Stimulated activated CD8-positive, alpha-beta memory T cell treated with anti-CD3 and anti-CD28 coated beads, Interleukin-2, amount 100 ng/mL, for 1 hour (primary cell): ENCODE results near the gene NPEPL1.

ENCODE experiments used
- DNase-seq, 2 donors: peaks; one replicate each; pipeline ENCODE4 v3.0.0-alpha.2; 2020; ENCODE audit warnings: low read depth in 2 of 2

Gene NPEPL1

DNA sequence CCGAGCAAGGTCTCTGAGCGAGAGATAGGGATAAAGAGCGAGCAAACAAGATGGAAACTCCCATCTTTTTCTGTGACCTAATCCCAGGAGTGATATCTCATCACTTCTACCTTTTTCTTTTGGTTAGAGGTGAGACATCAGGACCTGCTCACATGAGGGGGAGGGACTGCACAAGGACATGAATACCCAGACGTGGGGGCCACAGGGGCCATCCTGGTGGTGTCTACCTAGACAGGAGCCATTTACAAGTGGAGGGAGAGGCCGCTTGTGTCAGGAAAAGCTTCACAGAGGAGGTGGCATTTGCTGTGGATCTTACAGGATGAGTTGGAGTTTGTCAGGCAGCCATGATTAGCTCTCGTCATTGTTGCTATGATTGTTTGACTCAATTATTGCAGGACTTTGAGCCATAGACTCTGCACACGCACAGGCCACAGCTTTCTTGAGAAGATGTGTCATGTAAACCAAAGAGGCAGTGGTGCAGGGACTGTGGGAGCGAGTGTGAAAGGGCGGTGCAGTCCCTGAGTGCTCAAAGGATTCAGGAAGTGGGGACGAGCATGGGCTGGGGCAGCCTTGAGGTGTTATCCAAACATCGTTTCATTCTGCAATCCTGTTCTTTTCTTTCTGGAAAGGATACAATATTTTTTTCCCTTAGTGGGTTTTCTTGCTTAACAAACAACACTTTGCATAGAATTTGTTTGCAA, 7.7 kb downstream of the NPEPL1 start:
- no peak for DNase-seq

DNA sequence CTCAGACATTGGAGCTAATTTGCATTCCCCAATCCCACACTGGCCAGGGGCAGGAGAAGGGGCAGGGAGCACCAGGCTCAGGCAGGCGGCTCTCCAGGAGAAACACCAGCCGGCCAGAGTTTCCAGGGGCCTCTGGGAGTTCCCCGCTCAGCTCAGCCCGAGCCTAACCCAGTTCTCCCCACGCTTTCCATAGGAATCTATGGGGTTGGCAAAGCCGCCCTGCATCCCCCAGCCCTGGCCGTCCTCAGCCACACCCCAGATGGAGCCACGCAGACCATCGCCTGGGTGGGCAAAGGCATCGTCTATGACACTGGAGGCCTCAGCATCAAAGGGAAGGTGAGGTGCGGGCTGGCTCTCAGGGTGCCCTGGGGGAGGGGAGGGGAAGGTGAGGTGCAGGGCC, 8.2 kb downstream of the NPEPL1 start:
- no peak for DNase-seq

DNA sequence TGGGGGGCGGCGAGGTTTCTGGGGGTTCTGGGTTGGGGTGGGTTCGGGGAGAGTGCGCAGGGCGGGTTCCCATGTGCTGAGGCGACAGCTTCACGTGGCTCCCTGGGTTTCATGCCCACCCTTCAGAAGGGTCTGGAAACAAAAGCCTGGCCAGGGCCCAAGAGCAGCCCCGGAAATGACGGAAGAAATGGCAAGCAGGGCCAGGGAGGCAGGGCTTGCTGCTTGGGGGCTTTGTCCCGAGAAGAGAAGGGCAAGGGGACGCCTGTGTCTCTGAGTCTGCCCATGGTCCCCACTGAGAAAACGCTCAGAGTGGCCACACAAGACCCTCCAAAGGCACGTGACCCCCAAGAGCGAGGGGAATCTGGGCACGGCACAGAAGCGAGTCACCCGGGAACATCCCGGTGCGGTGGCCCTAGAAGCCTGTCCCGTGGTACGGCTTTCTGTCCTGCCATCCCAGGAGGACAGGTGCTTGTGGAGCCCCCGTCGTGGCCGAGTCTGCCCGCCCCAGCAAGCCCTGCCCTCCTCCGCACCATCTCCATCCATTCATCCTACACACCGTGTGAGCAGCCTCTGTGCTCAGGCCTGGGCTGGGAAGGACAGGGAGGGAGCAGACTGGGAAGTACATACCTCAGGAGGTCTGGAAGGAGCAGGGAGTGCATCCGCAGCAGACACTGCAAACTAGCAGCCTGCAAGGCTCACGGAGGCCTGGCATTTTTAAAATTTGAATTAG, 9.0 kb downstream of the NPEPL1 start:
- DNase-seq = no peak

DNA sequence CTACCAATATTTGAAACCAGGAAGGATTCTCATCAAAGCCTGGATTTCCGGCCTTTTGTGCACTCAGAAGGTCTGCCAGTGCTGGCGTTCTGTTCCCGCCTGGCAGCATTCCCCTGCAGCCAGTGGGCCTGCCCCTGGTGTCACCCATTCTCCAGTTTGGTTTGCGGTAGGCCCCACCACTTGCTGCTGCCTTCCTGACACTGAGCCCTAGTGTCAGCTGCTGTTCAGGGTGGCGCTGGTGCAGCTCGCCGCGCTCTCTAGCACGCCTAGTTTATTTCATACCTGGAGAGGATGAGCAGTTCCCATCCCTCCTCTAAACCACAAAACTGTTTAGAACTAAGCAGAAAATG, 9.5 kb downstream of the NPEPL1 start:
- DNase-seq = no peak

DNA sequence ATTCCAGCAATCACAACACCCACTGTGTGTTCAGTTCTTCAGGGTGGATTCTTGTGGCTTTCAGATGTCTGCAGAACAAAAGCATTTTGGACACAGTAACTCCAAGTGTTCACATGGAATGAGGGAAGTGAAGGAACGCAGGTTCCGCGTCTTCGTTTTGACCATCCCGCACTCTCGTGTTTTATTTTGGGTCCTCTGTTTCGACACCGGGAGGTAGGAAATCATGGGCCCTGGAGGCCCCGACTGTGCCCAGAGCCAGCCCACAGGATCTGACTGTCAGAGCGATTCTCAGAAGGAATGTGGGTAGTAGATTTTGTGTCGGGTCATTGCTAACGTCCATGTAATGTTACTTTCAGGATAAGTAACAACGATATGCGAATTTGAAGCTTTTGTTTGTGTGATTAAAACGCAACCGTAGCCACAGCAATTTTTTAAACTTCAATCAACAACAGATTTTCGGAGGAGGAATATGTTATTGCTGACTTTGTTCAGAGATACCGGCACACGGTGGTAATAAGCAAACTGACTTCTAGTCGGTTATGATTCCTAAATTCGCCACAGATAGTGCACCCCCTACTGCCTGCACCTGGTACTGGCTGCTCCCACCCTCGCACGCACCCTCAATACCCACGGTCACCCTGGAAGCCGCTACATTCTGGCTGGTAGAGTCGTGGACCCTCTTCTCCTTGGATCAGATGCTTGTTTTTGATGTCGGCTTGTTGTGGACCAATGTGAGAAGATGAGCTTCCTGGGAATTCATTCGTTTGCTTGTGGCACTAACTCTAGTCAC, 10.5 kb downstream of the NPEPL1 start:
- no peak for DNase-seq

DNA sequence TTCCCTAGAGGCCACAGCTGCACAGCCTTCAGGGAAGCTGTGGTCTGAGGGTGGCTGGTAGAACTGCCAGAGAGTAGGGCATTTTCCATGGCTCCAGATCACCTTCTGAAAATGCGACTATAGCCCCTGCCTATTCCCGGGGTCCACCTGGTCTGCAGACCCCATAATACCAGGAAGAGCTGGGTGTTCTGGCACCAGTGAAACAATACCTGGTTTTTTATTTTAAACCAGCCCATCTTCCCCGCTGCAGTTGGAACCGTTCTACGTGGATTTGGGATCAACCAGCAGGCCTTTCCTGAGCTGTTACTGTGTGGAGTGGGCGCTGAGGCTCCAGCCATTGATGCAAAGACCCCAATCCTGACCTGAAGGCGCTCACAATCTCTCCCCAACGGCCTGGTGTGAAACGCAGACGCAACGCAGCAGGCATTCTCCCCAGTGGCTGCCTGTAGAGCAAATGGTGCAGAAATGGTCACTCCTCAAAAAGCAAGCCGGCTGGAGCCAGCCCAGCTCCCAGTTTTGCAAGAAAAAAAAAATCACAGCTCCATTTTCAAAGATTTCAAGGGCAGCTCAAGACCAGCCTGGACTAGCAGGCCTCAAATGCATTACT, 11.3 kb downstream of the NPEPL1 start:
- DNase-seq = no peak

DNA sequence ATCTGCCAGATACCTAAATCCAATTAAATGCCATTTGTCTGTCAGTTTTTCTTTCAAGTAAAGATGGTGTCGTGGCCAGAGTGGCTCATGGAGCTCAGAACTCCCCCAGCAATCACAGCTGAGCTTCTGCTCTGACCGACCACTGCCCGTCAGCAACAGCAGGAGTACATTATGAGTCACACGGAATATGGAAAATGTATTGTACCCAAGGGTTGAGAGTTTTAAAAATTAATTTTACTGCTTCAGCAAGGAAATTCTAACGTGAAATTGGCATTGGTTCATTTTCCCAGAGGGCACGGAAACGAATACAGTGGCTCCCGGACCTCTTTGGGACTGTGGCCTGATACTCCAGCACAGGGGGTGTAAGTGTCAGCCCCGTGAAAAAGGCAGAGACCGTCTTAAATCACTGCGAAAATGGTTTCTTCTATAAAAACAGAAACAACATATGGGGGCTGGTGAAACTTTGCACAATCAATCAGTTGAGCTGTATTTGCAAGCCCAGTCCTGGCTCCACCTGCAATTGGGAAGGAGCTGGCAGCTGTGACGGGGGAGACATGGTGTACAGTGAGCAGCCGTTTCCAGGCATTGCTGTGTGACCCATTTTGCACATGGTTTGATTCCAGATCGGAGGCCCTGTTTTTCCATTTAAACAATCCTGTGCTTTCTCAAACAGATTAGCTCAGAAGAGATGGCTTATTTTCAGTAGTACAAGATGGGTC, 12.8 kb downstream of the NPEPL1 start:
- DNase-seq = no peak

DNA sequence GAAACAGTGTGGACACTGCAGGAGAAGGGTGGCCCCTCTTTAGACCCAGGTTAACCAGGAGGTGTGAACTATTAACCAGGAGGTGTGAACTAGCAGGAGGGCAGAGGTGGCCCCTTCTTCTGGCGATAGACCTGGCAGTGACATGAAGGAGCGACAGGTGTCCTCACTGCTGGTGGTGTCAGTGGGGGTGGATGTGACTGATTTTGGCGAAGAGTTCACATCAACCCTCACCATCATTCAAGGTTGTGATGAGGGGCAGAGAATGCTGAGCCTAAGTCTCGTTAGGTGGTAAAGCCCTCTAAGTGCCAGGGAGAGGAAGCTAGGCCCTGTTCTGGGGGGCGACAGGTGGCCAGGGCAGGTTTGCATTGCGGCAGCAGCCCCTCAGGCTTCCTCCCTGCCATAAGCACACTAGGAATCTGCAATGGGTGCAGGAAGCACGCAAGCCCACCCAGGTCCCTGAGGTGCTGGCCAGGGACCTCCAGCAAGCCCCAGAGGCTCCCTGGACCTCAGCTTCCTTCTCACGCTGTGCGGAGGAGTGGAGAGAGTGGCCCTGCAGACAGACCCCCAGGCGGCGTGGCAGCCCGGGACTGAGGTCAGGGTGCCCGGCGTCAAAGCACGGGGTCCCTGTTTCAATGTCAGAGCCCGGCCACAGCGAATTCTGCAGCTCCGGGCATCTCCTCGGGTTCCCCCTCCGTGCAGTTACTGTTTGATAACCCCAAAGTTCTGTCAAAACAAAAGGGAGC, 13.7 kb downstream of the NPEPL1 start:
- DNase-seq = no peak

DNA sequence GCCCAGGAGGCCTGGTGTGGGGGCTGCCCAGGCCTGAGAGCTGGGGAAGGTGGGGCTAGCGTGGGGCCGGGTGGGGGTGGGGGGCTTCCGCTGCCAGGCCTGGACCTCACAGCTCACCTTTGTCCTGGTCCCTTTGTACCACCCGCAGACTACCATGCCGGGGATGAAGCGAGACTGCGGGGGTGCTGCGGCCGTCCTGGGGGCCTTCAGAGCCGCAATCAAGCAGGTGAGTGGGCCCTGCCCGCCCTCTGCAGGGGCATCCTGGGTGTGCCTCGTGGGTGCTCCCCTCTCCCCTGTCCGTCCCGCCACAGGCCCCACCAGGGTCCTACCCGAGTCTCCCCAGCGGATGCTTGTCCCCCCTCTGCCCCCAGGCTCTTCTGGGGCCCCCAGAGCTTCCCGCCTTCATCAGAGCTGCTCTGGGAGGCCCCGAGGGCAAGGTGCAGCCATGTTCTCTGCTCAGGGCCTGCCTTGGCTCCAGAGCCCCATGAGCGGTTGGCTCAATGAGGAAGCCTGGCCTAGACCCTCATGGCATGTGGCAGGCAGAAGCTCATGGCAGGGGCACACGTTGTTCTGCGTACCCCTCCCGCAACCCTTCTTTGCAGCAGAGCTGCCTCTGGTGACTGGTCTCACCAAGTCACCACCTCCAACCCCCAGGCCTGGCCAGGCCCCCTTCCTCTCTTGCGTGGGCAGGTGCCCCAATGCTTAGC, 14.5 kb downstream of the NPEPL1 start:
- no peak for DNase-seq

DNA sequence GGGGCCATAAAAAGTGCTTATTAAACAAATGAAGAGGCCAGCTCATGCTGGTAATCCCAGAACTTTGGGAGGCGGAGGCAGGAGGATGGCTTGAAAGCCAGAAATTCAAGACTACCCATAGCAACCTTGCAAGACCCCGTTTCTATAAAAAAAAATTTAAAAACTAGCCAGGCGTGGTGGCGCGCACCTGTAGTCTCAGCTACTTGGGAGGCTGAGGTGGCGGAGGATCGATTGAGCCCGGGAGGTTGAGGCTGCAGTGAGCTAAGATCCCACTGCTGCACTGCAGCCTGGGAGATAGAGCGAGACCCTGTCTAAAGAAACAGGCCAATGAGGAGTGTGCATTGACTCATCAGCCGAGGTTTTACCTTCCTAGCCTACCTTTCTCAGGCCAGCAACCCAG, 15.2 kb downstream of the NPEPL1 start:
- no peak for DNase-seq

DNA sequence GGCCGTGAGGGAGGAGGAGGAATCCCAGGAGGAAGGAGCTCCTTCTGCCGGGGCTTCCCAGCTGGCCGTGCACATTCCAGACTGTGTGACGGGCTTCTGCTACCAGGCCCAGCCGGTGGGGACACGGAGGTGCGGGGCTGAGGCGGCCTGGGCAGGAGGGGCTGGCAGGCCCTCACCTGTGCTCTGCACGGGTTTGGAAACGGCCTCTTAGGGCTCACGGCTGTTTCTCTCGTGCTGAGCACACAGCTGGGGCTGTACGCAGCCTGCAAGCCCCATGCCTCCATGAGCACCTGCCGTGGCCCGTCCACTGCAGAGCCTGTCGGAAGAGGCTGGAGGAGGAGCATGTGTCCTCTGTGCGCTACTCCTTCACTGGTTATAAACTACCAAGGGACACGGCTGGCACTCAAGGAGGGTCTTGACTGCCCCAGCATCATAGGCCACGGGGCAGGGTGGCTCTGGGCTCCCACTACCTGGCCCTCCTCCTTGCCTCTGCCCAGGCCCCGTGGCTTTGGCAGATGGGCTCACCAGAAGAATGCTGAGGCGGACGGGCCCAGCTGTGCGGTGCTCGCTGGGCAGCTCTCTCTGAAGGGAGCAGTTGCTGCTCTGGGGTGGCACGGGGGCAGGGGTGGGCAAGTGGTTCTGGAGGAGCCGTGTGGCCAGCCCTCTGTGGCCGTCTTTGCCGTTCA, 15.8 kb downstream of the NPEPL1 start:
- DNase-seq = no peak

DNA sequence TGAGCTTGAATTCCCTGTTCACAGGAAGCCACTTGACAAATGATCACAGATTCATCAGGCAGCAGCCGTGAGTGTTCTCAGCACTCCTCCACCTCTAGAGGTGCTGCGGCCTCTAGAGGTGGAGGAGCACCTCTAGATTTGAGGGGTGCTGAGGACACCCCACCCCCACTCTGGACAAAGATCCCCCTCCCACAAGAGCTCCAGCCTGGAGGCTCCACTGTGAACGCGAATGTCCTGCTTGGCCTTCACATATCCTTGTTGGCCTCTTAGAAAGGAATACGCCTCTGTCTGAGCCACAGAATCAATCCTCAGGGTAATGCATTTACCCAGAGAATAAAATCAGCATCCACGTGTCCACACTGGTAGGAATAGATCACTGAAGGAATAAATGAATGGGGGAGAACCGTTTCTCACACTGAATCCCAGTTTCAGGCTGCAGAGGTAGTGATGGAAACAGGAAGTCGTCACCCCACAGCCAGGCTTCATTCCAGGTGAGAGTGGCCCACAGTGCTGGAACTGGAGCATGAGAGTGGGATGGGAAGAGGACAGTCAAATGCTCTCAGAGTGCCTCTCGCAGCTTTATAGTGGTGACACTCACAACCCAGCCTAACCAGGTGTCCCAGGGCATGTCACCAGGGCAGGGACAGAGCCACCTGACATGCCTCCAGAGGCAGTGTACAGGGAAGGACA, 16.6 kb downstream of the NPEPL1 start:
- DNase-seq = no peak

DNA sequence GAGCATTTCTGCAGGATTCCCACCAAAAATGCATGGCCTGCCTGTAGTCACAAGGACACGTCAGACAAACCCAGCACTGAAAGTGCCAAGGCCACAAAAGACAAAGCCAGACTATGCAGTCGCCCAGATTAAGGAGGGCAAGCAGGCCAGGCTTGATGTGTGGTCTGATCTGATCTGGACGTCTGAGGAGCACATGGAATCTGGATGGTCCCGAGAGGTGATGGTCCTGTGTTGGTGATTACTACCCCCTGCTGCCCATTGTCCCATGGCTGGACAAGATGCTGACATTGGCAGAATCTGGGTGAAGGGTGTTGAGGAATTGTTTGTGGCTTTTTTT, 17.1 kb downstream of the NPEPL1 start:
- DNase-seq = no peak

DNA sequence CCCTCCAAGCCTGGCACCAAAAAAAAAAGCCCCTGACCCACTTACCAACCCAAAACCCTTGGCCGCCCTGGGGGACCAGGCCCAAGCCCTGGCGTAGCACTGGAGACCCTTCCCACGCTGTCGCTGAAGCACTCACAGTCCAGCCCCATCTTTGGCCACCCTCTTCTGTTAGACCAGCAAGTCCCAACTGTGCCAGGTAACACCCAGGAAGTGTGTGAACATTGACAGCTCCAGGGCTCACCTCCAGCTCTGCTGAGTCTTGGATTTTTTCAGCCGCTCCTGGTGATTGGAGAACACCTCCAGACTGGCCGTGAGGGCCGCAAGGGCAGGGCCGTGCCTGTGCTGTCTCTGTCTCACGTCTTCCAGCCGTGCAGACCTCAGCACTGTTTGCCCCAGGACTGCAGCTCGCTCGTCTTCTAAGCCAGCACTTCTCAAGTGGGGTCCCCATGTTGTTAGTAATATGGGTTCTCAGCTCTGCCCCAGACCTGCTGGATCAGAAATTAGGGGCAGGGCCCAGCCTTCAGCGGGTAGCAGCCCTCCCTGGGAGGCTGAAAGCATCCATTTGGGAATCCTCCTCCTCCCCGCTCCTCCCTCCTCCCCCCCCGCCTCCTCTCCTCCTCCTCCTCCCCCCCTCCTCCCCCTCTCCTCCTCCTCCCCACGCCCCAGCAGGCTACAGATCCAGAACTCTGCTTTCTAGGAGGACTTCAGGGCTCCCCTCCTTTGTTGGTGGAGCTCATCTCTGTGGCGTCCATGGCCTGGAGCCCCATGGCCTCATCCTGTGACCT, 18.1 kb downstream of the NPEPL1 start:
- DNase-seq = no peak

DNA sequence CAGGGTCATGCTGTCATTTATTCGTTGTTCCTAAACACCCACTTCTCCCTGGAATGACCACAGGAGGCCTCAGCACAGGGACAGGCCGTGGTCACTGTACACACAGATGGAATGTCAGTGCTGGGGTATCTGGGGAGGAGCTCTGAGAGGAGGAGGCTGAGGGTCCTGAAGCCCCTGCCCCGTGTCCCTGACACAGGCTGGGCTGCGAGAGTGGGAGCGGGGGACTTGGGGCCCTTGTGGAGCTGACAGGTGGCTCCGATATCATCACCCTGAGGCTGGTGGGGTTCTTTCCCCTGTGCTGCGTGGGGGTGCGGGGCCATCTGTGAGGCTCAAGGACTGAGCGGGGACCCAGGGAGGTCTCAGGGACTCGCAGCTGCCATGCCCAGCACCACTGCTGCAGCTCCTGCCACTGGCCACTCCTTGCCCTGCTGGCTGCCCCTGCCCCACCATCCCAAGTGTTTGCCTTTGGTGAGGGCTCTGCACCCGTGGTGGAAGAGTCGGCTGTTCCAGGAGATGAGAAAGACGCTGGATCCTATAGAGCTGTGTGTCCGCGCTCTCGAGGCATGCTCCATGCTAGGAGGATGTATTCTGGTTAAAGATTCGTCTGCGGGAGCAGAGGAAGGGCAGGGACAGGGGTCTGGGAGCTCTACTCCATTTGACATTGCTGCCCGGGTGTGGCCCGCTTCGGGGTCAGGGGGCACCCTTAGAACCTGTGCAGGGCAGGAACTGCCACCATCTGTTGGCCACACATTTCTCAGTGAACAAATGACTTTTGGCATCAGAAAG, 18.9 kb downstream of the NPEPL1 start:
- no peak for DNase-seq

DNA sequence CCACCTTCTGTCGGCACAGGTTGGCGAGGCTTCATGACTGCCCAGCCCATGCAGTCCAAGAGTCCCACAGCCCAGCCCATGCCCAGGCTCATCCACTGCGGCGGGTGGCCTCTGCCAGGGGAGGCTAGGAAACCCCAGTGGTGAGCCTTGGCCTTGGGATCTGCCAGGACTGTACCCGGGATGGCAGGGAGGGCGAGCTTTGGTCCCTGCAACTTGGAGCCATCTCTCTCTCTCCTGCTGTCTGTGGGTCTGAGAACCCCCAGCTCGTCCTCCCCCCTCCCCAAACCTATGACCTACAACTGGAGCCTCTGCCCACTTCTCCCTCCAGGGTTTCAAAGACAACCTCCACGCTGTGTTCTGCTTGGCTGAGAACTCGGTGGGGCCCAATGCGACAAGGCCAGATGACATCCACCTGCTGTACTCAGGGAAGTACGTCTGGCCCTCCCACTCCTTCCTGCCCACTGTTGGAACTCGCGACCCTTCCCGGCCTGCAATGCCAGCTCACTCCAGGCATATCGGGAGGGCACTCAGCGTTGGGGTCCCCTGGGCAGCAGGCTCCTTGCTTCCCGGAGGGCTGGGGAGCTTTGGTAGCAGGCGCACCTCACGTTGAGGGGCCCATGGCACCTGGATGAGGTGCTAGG, 19.7 kb downstream of the NPEPL1 start:
- no peak for DNase-seq
